ENCODE data around the gene HAND1. TPM values are rescaled to one million over a fixed set of nuclear protein-coding genes. Genes with fewer than 3 reads are reported as not detected.

HAND1 gene
- total RNA-seq, 1 donor from 2014 or later, result not detected

DNA sequence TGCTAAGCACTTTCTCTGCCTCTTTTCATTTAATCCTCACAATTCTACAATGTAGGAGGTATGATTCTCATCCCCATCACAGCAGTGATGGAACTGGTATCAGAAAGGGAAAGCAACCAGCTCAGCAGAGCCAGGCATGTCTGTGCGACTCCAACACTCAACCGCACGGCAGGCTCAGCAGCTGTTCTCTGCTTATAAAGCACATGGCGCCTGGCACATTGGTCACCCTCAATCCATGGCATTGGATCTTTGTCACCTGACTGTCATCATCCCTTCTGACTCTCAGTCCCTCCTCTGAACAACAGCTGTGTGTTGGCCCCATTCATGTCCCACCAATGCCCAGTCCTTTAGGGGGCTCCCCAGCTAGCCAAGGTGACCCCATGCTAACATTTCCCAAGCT is 45.1 kb upstream of the HAND1 start:
- H3K4me3 Mint-ChIP-seq, result no peak overlapping the region
- no peaks in the 10 kb centered on the region for H3K9me3 Mint-ChIP-seq
- H3K4me1 Mint-ChIP-seq, result peaks cover 3% of the 10 kb centered on the region
- H3K27me3 Mint-ChIP-seq (ENCODE audit: low read depth), result peaks cover 33% of the 10 kb centered on the region
- no peak for DNase-seq (ENCODE audit: low read depth, low spot score)
- H3K27ac Mint-ChIP-seq (ENCODE audit: unreplicated experiment), result no peak overlapping the region
- H3K36me3 Mint-ChIP-seq (ENCODE audit: low read depth), result no peaks in the 10 kb centered on the region
- no peak for TF ChIP-seq CTCF (conservative IDR thresholded peaks at IDR 0.05)

DNA sequence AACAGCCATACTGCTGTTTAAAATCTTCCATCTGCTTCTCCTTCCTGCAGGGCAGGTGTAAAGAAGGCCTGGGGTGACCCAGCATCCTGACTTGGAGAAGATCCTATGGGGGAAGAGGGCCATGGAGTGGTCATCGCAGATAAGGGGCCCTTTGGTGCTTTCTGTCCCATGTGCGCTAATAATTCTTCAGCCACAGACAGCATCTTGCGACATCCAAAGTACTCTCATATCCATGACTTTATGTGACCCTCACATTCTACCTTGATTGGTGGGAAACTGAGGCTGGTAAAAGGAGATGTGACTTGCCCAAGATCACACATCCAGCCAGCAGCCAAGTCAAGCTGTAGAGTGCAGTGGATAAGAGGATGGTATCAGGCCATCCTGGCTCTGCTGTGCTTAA is 44.3 kb upstream of the HAND1 start:
- no peak for DNase-seq (ENCODE audit: low read depth, low spot score)
- no peaks in the 10 kb centered on the region for H3K9me3 Mint-ChIP-seq
- H3K27ac Mint-ChIP-seq (ENCODE audit: unreplicated experiment), result no peak overlapping the region
- H3K4me3 Mint-ChIP-seq, result no peak overlapping the region
- H3K27me3 Mint-ChIP-seq (ENCODE audit: low read depth), result peaks cover 30% of the 10 kb centered on the region
- H3K36me3 Mint-ChIP-seq (ENCODE audit: low read depth), result no peaks in the 10 kb centered on the region
- H3K4me1 Mint-ChIP-seq, result peaks cover 3% of the 10 kb centered on the region
- TF ChIP-seq CTCF (conservative IDR thresholded peaks at IDR 0.05), result no peak

DNA sequence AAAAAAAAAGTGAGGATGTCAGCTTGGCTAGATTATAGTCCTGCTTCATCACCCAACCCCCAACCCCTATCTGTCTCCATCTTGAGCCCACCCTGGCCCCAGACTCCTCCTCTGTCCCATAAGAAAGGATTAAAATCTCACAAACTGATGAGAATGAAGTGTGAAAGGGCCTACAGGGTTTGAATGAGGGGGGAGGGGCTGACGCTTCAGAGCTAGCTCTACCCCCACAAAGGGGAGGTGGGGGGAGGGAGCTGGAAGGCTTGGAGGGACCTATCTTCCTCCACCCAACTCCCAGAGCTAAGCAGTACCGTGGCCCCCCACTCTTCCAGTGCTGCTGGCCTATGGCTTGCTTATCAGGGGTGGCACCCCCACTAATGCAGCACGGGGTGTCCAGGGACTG is 43.7 kb upstream of the HAND1 start:
- peaks cover 30% of the 10 kb centered on the region for H3K27me3 Mint-ChIP-seq (ENCODE audit: low read depth)
- no peak overlapping the region for H3K27ac Mint-ChIP-seq (ENCODE audit: unreplicated experiment)
- H3K4me1 Mint-ChIP-seq, result peaks cover 3% of the 10 kb centered on the region
- no peak for DNase-seq (ENCODE audit: low read depth, low spot score)
- no peak overlapping the region for H3K4me3 Mint-ChIP-seq
- no peaks in the 10 kb centered on the region for H3K36me3 Mint-ChIP-seq (ENCODE audit: low read depth)
- H3K9me3 Mint-ChIP-seq, result no peaks in the 10 kb centered on the region
- TF ChIP-seq CTCF (conservative IDR thresholded peaks at IDR 0.05), result no peak

GRCh38 chr5:154520861-154521453 is 42.9 kb upstream of the HAND1 start:
- TF ChIP-seq CTCF (conservative IDR thresholded peaks at IDR 0.05), result peak; percentile 79
- Mint-ChIP-seq H3K27me3 (ENCODE audit: low read depth) (peaks cover 30% of the 10 kb centered on the region), H3K4me1 (peaks cover 3% of the 10 kb centered on the region), H3K9me3 (no peaks in the 10 kb centered on the region), H3K36me3 (ENCODE audit: low read depth) (no peaks in the 10 kb centered on the region), H3K27ac (ENCODE audit: unreplicated experiment) (no peak overlapping the region), H3K4me3 (no peak overlapping the region)
- peak; percentile 37 for DNase-seq (ENCODE audit: low read depth, low spot score)

DNA sequence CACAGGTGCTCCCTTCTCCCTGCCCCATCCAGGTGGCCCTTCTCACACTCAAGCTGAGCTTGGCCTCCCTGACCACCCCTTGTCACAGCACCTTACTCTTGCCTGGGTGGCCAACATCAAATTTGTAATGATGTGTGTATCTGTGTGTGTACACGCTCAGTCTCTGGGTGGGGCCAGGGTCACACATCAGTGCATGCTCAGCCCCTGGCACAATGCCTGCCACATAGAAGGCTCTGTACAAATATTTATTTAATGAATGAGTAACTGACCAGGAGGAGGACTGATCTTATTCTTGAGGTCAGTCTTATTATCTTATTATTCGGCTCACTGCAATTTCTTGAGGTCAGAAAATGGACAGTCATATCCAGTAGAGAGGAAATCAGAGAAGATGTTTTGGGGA is 41.3 kb upstream of the HAND1 start:
- H3K27ac Mint-ChIP-seq (ENCODE audit: unreplicated experiment), result no peak overlapping the region
- DNase-seq (ENCODE audit: low read depth, low spot score), result no peak
- H3K27me3 Mint-ChIP-seq (ENCODE audit: low read depth), result peaks cover 37% of the 10 kb centered on the region
- H3K4me3 Mint-ChIP-seq, result no peak overlapping the region
- peaks cover 3% of the 10 kb centered on the region for H3K4me1 Mint-ChIP-seq
- no peaks in the 10 kb centered on the region for H3K36me3 Mint-ChIP-seq (ENCODE audit: low read depth)
- no peaks in the 10 kb centered on the region for H3K9me3 Mint-ChIP-seq
- TF ChIP-seq CTCF (conservative IDR thresholded peaks at IDR 0.05), result no peak

All from neural crest cell (in vitro differentiated cells).